Posterior vena cava (tissue), 2 donors: ENCODE results near the gene DCP1B. TPM values are rescaled to one million over a fixed set of nuclear protein-coding genes. Genes with fewer than 3 reads are reported as not detected.

Experiments used
- DNase-seq: peaks from one replicate; pipeline ENCODE4 v3.0.0-alpha.2; 2020; ENCODE audit warnings: low spot score
- intact Hi-C, 2 donors: fragments of 100-400 bp; cut with DNase I; formaldehyde crosslinking; loops; one replicate each; pipeline versions ENCODE4 v1.14.1 to v1.14.2; 2022 to 2023
- total RNA-seq, 2 donors: library from RNA; stranded (reverse); fragmentation: NEBNext Ultra II Directional; extraction: Animal tissue kit (Norgen Biotek cat#: 25700); gene quantifications; one replicate each; pipeline ENCODE4 v1.2.1, GENCODE V29; 2021
- donor health status: DM: yes; HTN: yes; CAD: no.
- donor health status: DM: yes; HTN: yes; CAD: no.

The DCP1B gene
- total RNA-seq, 2 donors from 2014 or later = 14.6 to 18.0 TPM

DNA sequence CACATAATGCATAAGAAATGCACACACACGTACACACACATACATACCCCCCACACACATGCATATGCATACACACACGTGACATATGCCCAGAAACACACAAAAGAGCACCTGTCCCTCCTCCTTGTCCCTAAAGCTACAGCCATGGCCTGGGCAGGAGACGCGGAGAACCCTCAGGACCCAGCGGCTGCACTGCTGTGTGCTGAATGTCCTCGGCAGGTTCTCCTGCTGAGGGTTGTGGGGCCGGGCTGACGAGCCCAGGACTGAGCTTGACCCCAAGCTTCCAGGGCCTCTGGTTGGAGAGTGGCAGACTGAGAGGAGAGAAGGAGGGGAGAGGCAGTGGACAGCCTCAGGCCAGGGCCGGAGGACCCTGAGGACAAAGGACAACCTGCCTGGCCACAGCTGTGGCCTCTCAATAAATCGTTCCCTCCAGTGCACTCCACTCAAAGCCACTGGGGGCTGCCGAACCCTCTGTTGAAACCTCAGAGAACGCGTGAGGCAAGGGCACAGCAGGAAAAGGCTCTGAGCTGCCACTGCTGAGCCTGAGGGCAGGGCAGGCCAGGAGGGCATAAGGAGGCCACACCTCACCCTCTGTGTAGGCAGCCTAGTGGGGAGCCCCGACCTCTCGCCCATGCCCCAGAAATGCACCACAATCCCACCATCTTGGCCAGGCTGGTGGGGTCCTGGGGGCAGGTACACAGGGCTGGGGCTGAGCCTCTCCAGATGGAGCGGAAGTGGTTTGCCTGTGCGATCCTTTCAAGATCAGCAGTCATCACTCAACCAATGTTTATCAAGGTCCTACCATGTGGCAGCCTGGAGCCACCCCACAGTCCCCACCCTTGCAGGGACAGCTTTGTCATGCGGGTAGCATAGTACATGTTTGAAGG, 88.9 kb downstream of the DCP1B start:
- intact Hi-C loops = no loop called here

DNA sequence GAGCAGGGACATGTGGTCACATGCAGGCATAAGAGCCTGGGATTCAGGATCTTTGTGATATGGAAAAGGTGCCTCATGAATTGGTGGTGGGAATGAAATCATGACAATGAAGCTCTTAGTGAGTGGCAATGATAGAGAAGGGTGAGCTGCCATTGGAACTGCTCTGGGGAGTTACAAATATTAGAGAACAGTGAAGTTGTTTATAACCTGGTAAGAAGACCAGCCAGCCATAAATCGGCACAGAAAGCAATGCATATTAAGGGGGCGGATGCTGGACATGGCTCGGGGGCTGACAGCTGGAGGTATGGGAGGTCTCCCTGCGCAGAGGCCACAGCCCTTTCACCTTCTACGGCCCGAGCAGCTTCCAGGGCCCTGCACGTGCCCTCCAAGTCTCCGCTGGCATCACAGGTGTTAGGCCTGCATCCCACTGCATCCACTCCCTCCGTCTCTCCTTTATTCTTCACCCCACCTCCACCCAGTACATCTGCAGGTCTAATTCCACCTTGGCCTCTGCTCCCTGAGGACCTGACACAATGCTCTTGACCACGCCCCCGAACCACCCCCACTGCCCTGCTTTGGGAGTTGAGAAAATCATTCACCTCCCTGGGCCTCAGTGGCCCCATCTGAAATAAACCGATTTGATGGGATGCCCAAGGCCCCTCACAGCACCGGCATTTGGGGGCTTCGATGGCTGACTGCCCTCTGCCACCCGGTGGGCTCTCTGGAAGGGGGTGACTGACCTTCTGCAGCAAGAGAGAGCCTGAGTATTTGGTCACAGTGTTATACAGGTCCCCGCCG, 89.9 kb downstream of the DCP1B start:
- no peak for DNase-seq
- intact Hi-C loops = loop anchor here in 1 of 2 donors (1.0 kb wide), 1 partner anchor 36 kb away; no protein-coding TSS in a partner anchor

More for the DNA sequence above, 88.9 kb downstream of the DCP1B start:
- peak; percentile 74 for DNase-seq

DNA sequence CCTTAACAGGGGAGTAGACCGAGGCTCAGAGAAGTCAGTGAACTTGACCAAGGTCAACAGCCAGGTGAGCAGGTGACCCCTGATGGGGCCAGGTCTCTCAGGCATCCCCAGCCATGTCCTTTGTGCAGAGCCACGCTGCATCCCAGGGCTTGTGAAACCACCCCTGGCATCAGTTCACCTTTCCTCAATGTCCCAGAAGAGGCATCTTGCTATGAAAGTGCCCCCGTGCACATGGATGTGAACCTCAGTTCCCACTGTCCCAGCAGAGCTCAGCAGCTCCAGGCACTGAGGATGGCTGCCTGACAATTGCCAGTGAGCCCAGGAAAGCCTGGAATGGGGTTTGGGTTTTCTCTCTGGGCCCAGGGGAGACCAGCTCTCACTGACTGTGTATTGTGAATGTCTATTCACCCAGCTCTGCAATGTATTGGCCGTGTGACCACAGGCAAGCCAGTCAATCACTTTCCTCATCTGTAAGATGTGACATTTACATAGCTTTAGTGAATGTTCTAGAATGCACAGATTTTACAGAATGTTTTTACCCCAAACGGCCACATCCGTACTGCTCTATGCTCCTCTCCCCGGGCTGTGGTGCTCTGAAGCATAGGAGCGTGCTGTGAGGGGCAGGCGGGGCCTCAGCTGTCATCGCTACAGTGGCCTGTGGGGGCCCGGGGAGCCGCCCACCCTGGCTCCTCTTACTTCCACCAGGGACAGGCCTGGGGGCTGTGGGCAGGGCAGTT, 90.7 kb downstream of the DCP1B start:
- no peak for DNase-seq
- intact Hi-C loops = loop anchor here in 1 of 2 donors (1.0 kb wide), 1 partner anchor 35 kb away; no protein-coding TSS in a partner anchor

DNA sequence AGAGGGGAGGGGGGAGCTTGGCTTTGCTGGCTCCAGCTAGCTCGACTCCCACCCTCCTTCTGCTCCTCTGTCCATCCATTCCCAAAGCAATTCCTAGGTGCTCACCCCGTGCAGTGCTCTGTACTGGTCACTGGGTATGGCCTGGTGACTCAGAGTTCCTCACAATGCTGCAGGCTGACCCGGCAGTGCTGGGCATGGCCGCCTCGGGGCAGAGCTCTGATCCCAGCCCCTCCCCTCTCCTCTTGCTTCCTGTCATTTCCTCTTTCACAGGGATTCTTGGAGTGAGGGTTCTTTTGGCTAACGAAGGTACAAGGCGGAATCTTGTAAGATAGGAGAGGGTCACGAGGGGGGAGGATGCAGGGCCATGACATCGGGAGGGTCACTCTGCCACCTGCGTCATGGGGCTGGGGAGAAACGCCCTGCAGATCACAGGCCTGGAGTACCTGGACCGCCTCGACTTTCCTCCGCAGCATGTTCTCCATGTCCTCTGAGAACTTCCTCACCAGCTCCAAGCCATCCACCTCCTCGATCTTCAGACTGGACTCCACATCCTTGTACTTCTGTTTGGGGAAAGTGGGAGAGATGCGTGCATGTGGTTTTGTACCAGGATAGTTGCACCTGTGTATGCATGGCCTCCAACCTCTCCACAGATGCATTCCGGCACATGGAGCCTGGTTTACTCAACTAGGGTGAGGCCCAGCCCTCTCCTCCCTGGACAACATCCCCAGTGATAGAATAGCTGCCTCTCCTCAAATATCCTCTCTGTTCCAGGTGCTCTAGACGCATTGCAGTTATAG, 91.5 kb downstream of the DCP1B start:
- intact Hi-C loops = no loop called here
- DNase-seq = no peak

DNA sequence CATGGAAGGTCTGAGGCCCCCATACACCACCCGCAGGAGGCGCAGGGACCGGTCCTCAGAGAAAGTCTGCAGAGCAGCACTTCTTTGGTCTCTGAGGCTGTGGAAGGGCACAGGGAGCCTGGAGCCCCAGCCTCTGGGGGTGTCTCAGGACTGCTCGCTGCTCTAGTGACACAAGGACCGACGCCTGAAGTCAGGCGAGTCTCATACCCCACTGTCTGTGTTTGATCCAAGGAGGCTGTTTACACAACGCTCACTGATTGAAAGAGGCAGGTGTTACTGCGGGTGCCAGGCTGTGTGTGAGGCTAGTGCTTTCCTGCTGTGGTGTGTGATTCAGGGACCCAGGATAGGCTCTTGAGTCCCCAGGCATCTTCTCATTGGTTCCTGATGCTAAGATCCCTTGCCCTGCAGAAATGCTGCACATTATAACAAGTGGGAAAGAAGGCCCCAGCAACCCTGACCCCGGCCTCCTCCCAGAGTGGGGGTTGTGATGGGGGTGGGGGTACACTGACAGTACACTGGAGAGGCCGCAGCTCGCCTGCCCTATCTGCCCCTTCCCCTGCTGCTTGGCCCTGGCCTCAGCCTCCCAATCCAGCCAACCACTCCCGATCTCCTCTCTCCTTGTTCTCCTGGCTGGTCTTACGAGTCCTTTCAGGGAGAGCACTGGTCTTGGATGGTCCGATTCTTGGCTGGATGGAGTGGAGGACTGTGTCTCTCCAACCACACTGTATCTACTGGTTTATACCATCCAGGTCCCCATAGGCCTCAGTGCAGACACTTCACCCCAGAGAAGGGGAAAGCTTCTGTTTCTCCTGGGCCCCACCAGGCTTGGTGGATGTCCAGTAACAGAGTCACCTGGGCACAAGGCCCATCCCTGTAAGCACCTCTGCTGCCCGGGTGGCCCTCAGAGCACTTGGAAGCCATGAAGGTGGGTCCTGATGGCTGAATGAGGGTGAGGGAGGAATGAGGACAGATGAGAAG, 92.4 kb downstream of the DCP1B start:
- intact Hi-C loops = no loop called here
- DNase-seq = peak; percentile 64

GRCh38 chr12:1910468-1910867, 93.8 kb downstream of the DCP1B start:
- no peak for DNase-seq
- intact Hi-C loops = no loop called here

DNA sequence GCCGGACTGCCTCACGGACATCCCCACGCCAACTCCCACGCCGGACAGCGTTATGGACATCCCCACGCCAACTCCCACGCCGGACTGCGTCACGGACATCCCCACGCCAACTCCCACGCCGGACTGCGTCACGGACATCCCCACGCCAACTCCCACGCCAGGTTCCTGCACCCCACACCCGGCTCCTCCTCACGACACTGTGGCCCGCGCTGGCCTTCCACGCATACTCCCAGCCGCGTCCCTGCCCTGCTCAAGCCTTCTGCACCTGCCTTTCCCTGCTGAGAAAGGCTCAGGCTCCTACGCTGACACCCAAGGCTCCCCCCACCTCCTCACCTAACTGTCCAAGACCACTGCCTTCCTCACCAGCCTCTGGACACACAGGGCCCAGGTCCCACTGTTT, 95.5 kb downstream of the DCP1B start:
- intact Hi-C loops = no loop called here
- DNase-seq = no peak

DNA sequence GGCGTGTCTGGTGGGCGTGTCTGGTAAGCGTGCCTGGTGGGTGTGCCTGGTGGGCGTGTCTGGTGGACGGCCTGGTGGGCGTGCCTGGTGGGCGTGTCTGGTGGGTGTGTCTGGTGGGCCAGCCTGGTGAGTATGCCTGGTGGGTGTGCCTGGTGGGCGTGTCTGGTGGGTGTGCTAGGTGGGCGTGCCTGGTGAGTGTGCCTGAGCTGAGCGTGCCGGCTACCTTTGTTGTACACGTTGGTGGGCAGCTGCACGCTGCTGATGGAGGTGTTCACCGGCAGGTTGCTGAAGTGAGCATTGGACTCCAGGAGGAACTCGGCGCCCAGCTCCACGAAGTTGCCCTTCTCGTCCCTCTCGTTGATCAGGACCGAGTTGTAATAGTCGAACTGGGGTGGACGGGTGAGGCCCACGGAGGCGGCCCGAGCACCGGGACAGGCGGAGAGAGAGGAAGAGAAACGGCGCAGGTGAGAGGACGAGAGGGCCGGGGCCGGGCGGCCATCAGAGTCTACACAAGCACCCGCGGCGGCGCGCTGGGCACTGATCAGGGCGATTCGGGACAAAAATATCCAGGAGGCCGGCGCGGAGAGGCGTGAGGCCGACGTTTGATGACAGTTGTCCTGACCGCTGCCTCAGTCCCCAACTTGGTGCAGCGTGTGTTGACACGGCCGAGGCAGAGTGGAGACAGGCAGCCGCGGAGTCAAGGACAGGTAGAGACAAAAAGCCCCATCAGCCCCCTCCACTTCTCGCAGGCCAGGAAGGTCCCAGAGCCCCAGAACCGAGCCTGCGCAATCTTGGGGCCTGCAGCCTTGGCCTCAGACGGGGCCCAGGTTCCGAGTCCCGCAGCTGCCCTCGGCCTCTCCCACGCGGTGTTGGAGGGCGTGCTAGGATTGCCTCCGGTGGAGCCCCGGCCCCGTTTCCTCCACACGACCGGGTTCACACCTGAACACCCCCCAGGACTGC, 96.3 kb downstream of the DCP1B start:
- peak; percentile 79 for DNase-seq
- intact Hi-C loops = no loop called here

- DNase-seq = no peak
- intact Hi-C loops = no loop called here
Observed at GRCh38 chr12:1906579-1906978, 97.7 kb downstream of the DCP1B start.

- intact Hi-C loops = no loop called here
- DNase-seq = no peak
Observed at GRCh38 chr12:1904875-1905274, 99.4 kb downstream of the DCP1B start.

- DNase-seq = no peak
- intact Hi-C loops = no loop called here
Observed at GRCh38 chr12:1896964-1897363, 107.3 kb downstream of the DCP1B start.

Other genes starting within 250 kb of the DCP1B start
- not detected for gene LRTM2, start 183.9 kb downstream of the DCP1B start, total RNA-seq
- gene CACNA2D4, start 85.8 kb downstream of the DCP1B start, total RNA-seq = 1 to 10 TPM; 5.9 to 7.3 TPM
- 10 to 100 TPM; 71.3 to 71.8 TPM for gene CACNA1C, start 48.5 kb upstream of the DCP1B start, total RNA-seq